Activated T-cell treated with anti-CD3 and anti-CD28 coated beads for 24 hours (primary cell): ENCODE results near the gene ASIC4.
A peak's percentile ranks its signal among the peaks of the same experiment; 100 is the strongest.

Source experiments
- DNase-seq: peaks from one replicate; pipeline ENCODE4 v3.0.0-alpha.2; 2020; ENCODE audit warnings: low read depth

The ASIC4 gene

GRCh38 chr2:219514196-219514761 is at the start of gene ASIC4:
TSS of gene ASIC4 (plus strand) at chr2:219514482. CDS start at chr2:219514725, 243 bp downstream.
- DNase-seq, result no peak

- no peak for DNase-seq
Observed at GRCh38 chr2:219465659-219466561, 48.4 kb upstream of the ASIC4 start.

- DNase-seq, result no peak
Observed at GRCh38 chr2:219466816-219467735, 47.2 kb upstream of the ASIC4 start.

GRCh38 chr2:219467736-219468075 is 46.6 kb upstream of the ASIC4 start:
- no peak for DNase-seq

- DNase-seq, result no peak
Observed at GRCh38 chr2:219468410-219469185, 45.7 kb upstream of the ASIC4 start.

- no peak for DNase-seq
Observed at GRCh38 chr2:219469186-219469724, 45.0 kb upstream of the ASIC4 start.

- no peak for DNase-seq
Observed at GRCh38 chr2:219470429-219470828, 43.9 kb upstream of the ASIC4 start.

- no peak for DNase-seq
Observed at GRCh38 chr2:219471476-219472371, 42.6 kb upstream of the ASIC4 start.

- no peak for DNase-seq
Observed at GRCh38 chr2:219472629-219473187, 41.6 kb upstream of the ASIC4 start.

GRCh38 chr2:219473511-219473910 is 40.8 kb upstream of the ASIC4 start:
- DNase-seq, result no peak

GRCh38 chr2:219474285-219475060 is 39.8 kb upstream of the ASIC4 start:
- no peak for DNase-seq

- no peak for DNase-seq
Observed at GRCh38 chr2:219475278-219475677, 39.0 kb upstream of the ASIC4 start.

GRCh38 chr2:219475697-219476651 is 38.3 kb upstream of the ASIC4 start:
- peak; percentile 49 for DNase-seq

- DNase-seq, result no peak
Observed at GRCh38 chr2:219476652-219477151, 37.6 kb upstream of the ASIC4 start.

GRCh38 chr2:219477179-219477578 is 37.1 kb upstream of the ASIC4 start:
- no peak for DNase-seq

GRCh38 chr2:219477815-219478214 is 36.5 kb upstream of the ASIC4 start:
- DNase-seq, result no peak

- DNase-seq, result no peak
Observed at GRCh38 chr2:219478916-219479315, 35.4 kb upstream of the ASIC4 start.

- DNase-seq, result no peak
Observed at GRCh38 chr2:219480004-219480403, 34.3 kb upstream of the ASIC4 start.
